ENCODE data around the gene IRAK3. TPM values are rescaled to one million over a fixed set of nuclear protein-coding genes. Genes with fewer than 3 reads are reported as not detected.

IRAK3 gene
- total RNA-seq, 1 donor from 2014 or later: 3.0 TPM

GRCh38 chr12:66189889-66190288 lies 875 bp downstream of the IRAK3 start:
- no peak for TF ChIP-seq CTCF (IDR thresholded peaks at IDR 0.05; ENCODE audit: insufficient read depth, low read length, poor library complexity, severe bottlenecking)
- Histone ChIP-seq H3K36me3 (ENCODE audit: control insufficient read depth, insufficient read depth, low read length) (no peaks in the 10 kb centered on the region), H3K4me3 (ENCODE audit: low read depth, low read length) (no peak overlapping the region), H3K27me3 (ENCODE audit: control insufficient read depth, insufficient read depth, low read length) (no peaks in the 10 kb centered on the region)
- DNase-seq (ENCODE audit: low read depth): no peak

- DNase-seq (ENCODE audit: low read depth): no peak
- no peak overlapping the region for H3K4me3 ChIP-seq (ENCODE audit: low read depth, low read length)
- H3K27me3 ChIP-seq (ENCODE audit: control insufficient read depth, insufficient read depth, low read length): no peaks in the 10 kb centered on the region
- no peak for TF ChIP-seq CTCF (IDR thresholded peaks at IDR 0.05; ENCODE audit: insufficient read depth, low read length, poor library complexity, severe bottlenecking)
- no peaks in the 10 kb centered on the region for H3K36me3 ChIP-seq (ENCODE audit: control insufficient read depth, insufficient read depth, low read length)
Measured at GRCh38 chr12:66190519-66191370, 1.7 kb downstream of the IRAK3 start.

- no peaks in the 10 kb centered on the region for H3K36me3 ChIP-seq (ENCODE audit: control insufficient read depth, insufficient read depth, low read length)
- DNase-seq (ENCODE audit: low read depth): no peak
- no peak for TF ChIP-seq CTCF (IDR thresholded peaks at IDR 0.05; ENCODE audit: insufficient read depth, low read length, poor library complexity, severe bottlenecking)
- no peak overlapping the region for H3K4me3 ChIP-seq (ENCODE audit: low read depth, low read length)
- H3K27me3 ChIP-seq (ENCODE audit: control insufficient read depth, insufficient read depth, low read length): no peaks in the 10 kb centered on the region
Measured at GRCh38 chr12:66191547-66192126, 2.6 kb downstream of the IRAK3 start.

- Histone ChIP-seq H3K27me3 (ENCODE audit: control insufficient read depth, insufficient read depth, low read length) (no peaks in the 10 kb centered on the region), H3K4me3 (ENCODE audit: low read depth, low read length) (no peak overlapping the region), H3K36me3 (ENCODE audit: control insufficient read depth, insufficient read depth, low read length) (no peaks in the 10 kb centered on the region)
- TF ChIP-seq CTCF (IDR thresholded peaks at IDR 0.05; ENCODE audit: insufficient read depth, low read length, poor library complexity, severe bottlenecking): no peak
- no peak for DNase-seq (ENCODE audit: low read depth)
Measured at GRCh38 chr12:66194122-66194521, 5.1 kb downstream of the IRAK3 start.

- no peaks in the 10 kb centered on the region for H3K27me3 ChIP-seq (ENCODE audit: control insufficient read depth, insufficient read depth, low read length)
- no peak for DNase-seq (ENCODE audit: low read depth)
- H3K4me3 ChIP-seq (ENCODE audit: low read depth, low read length): no peak overlapping the region
- no peak for TF ChIP-seq CTCF (IDR thresholded peaks at IDR 0.05; ENCODE audit: insufficient read depth, low read length, poor library complexity, severe bottlenecking)
- no peaks in the 10 kb centered on the region for H3K36me3 ChIP-seq (ENCODE audit: control insufficient read depth, insufficient read depth, low read length)
Measured at GRCh38 chr12:66195242-66195641, 6.2 kb downstream of the IRAK3 start.

Data from kidney epithelial cell (primary cell).